OCI-LY7 (cell line): ENCODE data around the gene ENOSF1.

Experiments
- EZH2phosphoT487 ChIP-seq: fragments of 200-600 bp; sonication (generic); IDR thresholded peaks from 2 replicates; pipeline ENCODE4 v1.6.1; 2018; ENCODE audit warnings: low read depth, borderline replicate concordance, mild to moderate bottlenecking, mixed run types, antibody characterized with exemption, low read length, moderate library complexity, mixed read lengths
- TF ChIP-seq, protein P1 (sequence below): fragments of 200-600 bp; sonication (generic); conservative IDR thresholded peaks from 2 replicates; pipeline ENCODE4 v1.5.1; 2014; ENCODE audit warnings: mild to moderate bottlenecking, antibody characterized with exemption, low read length, moderate library complexity, mixed read lengths

DNA sequence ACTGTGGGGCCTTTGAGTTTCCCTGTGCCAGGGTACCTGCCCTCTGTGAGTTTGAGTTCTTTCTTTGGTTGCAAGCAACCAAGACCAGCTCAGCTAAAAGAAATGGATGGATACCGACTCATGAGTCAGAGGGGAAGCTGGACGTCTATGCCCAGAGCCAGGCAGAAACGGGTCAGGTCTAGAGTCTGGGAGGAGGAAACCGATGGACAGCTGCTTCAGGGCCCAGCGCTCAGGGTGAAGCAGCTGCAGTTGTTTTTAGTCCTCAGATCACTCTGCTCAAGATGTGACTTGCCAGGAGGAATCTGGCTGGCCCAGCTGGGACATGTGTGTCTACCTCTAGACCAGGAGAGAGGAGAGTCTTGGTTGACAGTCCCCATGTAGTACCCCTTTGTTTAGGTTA is 65.1 kb downstream of the ENOSF1 start:
- TF ChIP-seq, protein P1, sequence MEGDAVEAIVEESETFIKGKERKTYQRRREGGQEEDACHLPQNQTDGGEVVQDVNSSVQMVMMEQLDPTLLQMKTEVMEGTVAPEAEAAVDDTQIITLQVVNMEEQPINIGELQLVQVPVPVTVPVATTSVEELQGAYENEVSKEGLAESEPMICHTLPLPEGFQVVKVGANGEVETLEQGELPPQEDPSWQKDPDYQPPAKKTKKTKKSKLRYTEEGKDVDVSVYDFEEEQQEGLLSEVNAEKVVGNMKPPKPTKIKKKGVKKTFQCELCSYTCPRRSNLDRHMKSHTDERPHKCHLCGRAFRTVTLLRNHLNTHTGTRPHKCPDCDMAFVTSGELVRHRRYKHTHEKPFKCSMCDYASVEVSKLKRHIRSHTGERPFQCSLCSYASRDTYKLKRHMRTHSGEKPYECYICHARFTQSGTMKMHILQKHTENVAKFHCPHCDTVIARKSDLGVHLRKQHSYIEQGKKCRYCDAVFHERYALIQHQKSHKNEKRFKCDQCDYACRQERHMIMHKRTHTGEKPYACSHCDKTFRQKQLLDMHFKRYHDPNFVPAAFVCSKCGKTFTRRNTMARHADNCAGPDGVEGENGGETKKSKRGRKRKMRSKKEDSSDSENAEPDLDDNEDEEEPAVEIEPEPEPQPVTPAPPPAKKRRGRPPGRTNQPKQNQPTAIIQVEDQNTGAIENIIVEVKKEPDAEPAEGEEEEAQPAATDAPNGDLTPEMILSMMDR = no peak
- no peak for TF ChIP-seq EZH2phosphoT487
